GM18868 (cell line): ENCODE measurements around the gene PRAC2.

ENCODE experiments used
- ATAC-seq: cut with Tn5 transposase; IDR thresholded peaks from one replicate; pipeline ENCODE4 v1.9.1; 2021; ENCODE audit warnings: mild to moderate bottlenecking, moderate library complexity; ENCODE audit not compliant: unreplicated experiment

PRAC2 gene

GRCh38 chr17:48752399-48753288, 29.7 kb downstream of the PRAC2 start:
- no peak for ATAC-seq

GRCh38 chr17:48753794-48754499, 31.0 kb downstream of the PRAC2 start:
- no peak for ATAC-seq

DNA sequence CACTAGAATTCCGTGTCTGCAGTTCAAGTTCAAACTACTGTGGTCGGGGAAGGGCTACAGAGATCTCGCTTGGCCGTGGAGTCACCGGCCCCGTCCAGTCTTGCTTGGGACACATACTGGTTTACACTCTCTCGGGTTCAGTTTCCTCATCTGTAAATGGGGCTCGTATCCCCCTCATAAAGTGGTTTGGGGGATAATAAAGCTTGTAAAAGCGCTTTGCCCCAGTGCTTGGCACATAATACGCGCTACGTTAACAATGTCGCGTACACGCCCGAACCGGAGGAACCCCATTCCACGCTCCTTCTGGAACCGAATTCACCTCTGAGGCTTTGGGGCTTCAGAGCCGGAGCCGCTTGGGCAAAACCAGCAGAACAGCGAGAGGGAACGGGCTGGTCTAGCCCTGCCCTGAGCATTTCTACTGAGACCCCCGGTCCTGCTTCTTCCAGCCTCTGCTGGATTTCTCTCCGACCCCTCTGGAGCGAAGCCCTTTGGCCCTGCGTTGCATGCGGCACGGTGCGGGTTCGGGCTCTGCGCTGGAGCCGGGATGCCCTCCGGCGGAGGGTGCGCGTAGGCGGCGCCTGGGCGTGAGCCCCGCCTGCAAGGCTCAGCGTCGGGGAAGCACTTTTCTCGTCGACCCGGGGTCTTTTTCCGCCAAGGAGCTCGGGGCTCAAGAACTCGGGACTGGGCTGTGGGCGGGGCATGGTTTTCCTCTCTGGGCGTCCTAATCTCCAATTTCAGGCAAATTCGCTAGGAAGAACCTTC, 31.7 kb downstream of the PRAC2 start:
- no peak for ATAC-seq

- ATAC-seq = no peak
These were observed 32.4 kb downstream of the PRAC2 start for GRCh38 chr17:48755356-48755755.

DNA sequence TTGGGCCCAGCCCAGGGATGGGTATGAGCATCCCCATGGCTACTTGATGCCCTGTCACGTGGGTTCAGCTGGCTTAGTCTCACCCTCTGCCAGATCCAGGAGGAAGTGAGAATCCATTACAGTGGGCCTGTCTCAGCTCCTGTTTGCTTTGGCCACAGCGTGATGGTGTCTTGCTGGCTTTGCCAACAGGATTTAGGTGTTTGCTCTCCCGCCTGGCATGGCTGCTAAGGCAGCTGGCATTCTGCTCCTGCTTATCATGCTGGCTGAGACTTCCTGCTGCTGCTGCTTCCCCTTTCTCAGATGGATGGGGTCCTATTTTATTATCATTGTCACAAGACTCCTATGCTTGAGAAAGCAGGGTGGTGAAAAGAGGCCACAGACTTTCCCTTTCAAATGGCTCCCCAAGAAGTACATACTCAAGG, 33.9 kb downstream of the PRAC2 start:
- ATAC-seq = no peak

- ATAC-seq = no peak
These were observed 34.6 kb downstream of the PRAC2 start for GRCh38 chr17:48757524-48757961.

GRCh38 chr17:48759288-48759687, 36.3 kb downstream of the PRAC2 start:
- no peak for ATAC-seq

- no peak for ATAC-seq
These were observed 37.4 kb downstream of the PRAC2 start for GRCh38 chr17:48760411-48760810.

- ATAC-seq = no peak
These were observed 38.1 kb downstream of the PRAC2 start for GRCh38 chr17:48761114-48761513.

DNA sequence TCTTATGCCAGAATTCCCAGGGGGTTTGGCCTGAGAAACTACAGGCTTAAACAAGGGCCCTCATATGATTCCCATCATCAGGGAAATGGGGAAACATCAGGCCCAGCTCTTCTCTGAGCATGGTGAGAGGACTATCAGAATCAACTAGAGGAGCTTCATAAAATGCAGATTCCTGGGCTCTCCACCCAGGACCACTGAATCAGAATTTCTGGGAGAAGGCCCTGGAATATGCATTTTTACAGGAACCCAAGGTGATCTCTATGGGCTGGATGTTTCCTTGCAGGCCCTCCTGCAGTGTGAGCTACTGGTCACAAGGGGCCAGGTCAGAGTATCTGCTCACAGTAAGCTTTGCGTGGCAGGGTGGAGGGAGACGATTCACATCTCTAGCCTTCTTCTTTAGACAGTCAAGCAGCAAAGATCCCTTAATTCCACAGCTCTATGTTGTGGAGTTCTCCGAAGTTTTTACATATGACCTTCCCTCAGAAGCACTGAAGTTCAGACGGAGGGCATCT, 44.3 kb downstream of the PRAC2 start:
- ATAC-seq = no peak

- ATAC-seq = no peak
These were observed 46.2 kb downstream of the PRAC2 start for GRCh38 chr17:48769009-48769675.

- ATAC-seq = no peak
These were observed 48.0 kb downstream of the PRAC2 start for GRCh38 chr17:48770954-48771353.

DNA sequence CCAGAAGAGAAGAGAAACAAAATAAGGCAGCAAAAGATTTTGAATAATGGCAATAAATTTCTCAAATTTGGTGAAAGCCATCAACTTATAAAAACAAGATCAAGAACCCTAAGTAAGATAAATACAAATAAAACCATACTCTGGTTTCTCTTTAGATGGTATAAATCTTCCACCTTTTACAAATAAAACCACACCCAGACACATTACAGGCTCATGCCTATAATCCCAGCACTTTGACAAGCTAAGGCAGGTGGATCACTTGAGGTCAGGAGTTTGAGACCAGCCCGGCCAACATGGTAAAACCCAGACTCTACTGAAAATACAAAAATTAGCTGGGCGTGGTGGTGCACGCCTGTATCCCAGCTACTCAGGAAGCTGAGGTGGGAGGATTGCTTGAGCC, 50.3 kb downstream of the PRAC2 start:
- no peak for ATAC-seq
